ENCODE data around the gene DKKL1. TPM values are rescaled to one million over a fixed set of nuclear protein-coding genes. Genes with fewer than 3 reads are reported as not detected.
A peak's percentile ranks its signal among the peaks of the same experiment; 100 is the strongest.
"Not testable (repeated sequence)": the region's sequence is repeated elsewhere in the genome, so short reads cannot be mapped to it uniquely, and the experiment has no call there.

DKKL1 gene
- total RNA-seq, result 1.2 TPM

GRCh38 chr19:49363268-49364082 lies at the start of gene DKKL1:
TSS of gene DKKL1 (plus strand) at chr19:49363877. CDS start at chr19:49363999, 122 bp downstream.
- no peak for FAIRE-seq
- DNase-seq (ENCODE audit: low spot score in 2 of 2), result peak; percentile 64 to 84

GRCh38 chr19:49315111-49315510 lies 48.6 kb upstream of the DKKL1 start:
- DNase-seq (ENCODE audit: low spot score in 2 of 2) (no peak), FAIRE-seq (no peak)

GRCh38 chr19:49316284-49316683 lies 47.4 kb upstream of the DKKL1 start:
- no peak for FAIRE-seq

GRCh38 chr19:49318296-49318695 lies 45.4 kb upstream of the DKKL1 start:
- FAIRE-seq (no peak), DNase-seq (ENCODE audit: low spot score in 2 of 2) (no peak)

More at GRCh38 chr19:49316284-49316683, 47.4 kb upstream of the DKKL1 start:
- DNase-seq (ENCODE audit: low spot score in 2 of 2), result no peak

- FAIRE-seq (no peak), DNase-seq (ENCODE audit: low spot score in 2 of 2) (no peak)
Measured at GRCh38 chr19:49324801-49325576, 38.7 kb upstream of the DKKL1 start, which contains the start of gene SLC6A16. TSS of gene SLC6A16 (minus strand) at chr19:49325191. CDS start at chr19:49311347, 13,844 bp downstream.

DNA sequence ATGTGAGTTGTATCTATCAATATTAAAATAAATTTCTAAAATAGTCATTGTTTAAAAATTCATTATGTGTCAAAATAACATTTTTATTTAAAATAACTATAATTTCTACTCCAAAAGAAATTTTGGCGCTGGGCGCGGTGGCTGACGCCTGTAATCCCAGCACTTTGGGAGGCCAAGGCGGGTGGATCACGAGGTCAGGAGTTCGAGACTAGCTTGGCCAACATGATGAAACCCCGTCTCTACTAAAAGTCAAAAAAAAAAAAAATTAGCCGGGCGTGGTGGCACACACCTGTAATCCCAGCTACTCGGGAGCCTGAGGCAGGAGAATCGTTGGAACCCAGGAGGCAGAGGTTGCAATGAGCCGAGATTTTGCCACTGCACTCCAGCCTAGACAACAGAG lies 37.9 kb upstream of the DKKL1 start:
- not testable (repeated sequence) for FAIRE-seq; DNase-seq (ENCODE audit: low spot score in 2 of 2)

GRCh38 chr19:49326165-49326704 lies 37.4 kb upstream of the DKKL1 start:
- FAIRE-seq, result no peak
- DNase-seq (ENCODE audit: low spot score in 2 of 2), result no peak

DNA sequence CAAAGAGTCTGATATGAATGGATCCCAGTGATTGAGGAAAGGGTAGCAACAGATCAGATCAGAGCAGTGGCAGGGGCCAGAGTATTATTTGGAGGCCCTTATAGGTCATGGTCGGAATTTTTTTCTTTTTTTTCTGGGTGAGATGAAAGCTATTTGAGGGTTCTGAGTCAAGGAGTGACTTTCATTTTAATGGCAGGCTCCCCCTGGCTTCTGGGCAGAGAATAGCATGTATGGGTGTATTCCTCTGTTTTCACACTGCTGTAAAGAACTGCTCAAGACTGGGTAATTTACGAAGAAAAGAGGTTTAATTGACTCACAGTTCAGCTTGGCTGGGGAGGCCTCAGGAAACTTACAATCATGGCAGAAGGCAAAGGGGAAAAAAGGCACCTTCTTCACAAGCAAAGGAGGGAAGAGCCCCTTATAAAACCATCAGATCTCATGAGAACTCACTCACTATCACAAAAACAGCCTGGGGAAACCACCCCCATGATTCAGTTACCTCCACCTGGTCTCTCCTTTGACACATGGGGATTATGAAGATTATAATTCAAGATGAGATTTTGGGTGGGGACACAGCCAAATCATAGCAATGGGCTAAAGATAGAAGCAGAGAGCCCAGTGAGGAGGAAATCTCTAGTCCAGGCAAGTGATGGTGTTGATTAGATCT lies 35.7 kb upstream of the DKKL1 start:
- DNase-seq (ENCODE audit: low spot score in 2 of 2) (no peak), FAIRE-seq (no peak)

DNA sequence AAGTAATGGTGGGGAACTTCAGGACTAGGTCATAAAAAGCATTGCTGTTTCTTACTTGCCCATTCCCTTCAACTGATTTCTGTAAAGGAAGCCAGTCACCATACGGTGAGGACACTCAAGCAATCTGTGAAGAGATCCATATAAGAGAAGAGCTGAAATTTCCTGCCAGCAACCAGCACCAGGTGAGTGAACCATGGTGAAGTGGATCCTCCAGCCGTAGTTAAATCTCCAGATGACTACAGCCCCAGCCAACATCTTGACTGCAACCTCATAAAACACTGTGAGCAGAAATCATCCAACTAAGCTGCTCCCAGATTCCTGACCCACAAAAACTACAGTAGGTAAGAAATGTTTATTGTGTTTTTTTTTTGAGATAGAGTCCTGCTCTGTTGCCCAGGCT lies 34.9 kb upstream of the DKKL1 start:
- no peak for DNase-seq (ENCODE audit: low spot score in 2 of 2)

GRCh38 chr19:49331187-49331586 lies 32.5 kb upstream of the DKKL1 start:
- not testable (repeated sequence) for FAIRE-seq; DNase-seq (ENCODE audit: low spot score in 2 of 2)

More for the DNA sequence above, 34.9 kb upstream of the DKKL1 start:
- FAIRE-seq, result no peak

DNA sequence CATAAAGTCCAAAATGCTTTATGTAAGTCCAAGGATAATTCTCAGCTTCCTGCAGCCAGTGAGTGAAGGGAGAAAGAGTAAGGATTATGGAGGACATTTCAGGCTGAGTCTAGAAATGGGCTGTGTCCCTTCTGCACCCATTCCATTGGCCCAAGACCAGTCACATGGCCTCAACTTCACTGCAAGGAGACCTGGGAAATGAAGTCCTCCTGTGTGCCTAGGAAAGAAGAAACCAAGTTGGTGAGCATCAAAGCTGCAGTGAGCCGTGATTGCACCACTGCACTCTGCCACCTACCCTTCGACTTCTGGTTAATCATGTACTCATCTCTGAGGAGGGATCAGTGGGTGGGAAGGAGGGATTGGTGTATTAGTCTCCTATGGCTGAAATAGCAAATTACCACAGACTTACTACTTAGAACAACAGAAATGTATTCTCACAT lies 32.0 kb upstream of the DKKL1 start:
- FAIRE-seq, result no peak
- DNase-seq (ENCODE audit: low spot score in 2 of 2), result peak; percentile 35 to 44

GRCh38 chr19:49332691-49333417 lies 30.8 kb upstream of the DKKL1 start:
- not testable (repeated sequence) for FAIRE-seq; DNase-seq (ENCODE audit: low spot score in 2 of 2)

GRCh38 chr19:49333418-49333805 lies 30.3 kb upstream of the DKKL1 start:
- DNase-seq (ENCODE audit: low spot score in 2 of 2), result no peak
- FAIRE-seq, result no peak

- DNase-seq (ENCODE audit: low spot score in 2 of 2), result no peak
- no peak for FAIRE-seq
Measured at GRCh38 chr19:49333811-49334288, 29.8 kb upstream of the DKKL1 start.

GRCh38 chr19:49335071-49335783 lies 28.4 kb upstream of the DKKL1 start, which contains the start of gene CD37:
TSS of gene CD37 (plus strand) at chr19:49335406. CDS start at chr19:49335541, 135 bp downstream.
- DNase-seq (ENCODE audit: low spot score in 2 of 2) (no peak), FAIRE-seq (no peak)

DNA sequence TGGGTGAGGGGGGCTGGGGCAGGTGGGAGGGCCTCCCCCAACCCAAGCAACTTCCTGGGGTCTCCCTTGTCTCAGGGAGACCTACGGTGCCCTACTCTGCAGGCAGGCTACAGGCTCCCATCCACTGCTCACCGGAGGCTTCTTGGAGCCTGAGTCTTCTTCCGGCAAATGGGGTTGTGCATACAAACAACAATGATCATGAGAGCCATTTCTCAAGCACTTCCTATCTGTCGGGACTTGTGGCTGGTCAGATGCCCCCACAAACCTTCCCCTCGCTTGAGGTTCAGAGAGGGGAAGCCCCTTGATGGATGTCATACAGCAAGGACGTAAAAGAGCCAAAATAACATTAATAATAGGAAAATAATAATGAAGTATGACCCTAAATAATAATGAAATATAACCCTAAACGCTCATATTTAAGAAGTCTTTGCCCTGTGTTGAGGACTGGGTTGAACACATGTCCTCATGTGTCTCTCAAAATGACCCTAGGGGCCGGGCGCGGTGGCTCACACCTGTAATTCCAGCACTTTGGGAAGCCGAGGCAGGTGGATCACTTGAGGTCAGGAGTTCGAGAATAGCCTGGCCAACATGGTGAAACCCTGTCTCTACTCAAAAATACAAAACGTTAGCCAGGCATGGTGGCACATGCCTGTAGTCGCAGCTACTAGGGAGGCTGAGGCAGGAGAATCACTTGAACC lies 27.7 kb upstream of the DKKL1 start:
- DNase-seq (ENCODE audit: low spot score in 2 of 2), result no peak
- FAIRE-seq, result no peak

- FAIRE-seq (no peak), DNase-seq (ENCODE audit: low spot score in 2 of 2) (no peak)
Measured at GRCh38 chr19:49336482-49337266, 27.0 kb upstream of the DKKL1 start.
